Adrenal gland (tissue), 5 donors: ENCODE results near the gene FSIP1.

Experiments used
- CTCF ChIP-seq, 6 experiments: fragments of 450-650 bp in 4 of 6; fragments of 200-600 bp in 2 of 6; sonication (generic) in 1 of 6; IDR thresholded peaks; 1 replicate in 5 of 6; 2 replicates in 1 of 6; pipeline versions ENCODE4 v1.5.1 to v1.8.0; 2016 to 2021; ENCODE audit warnings: antibody characterized with exemption in 6 of 6, mild to moderate bottlenecking in 2 of 6, moderate library complexity in 1 of 6
- POLR2A ChIP-seq, 2 donors: fragments of 450-650 bp; IDR thresholded peaks; one replicate each; pipeline ENCODE4 v1.6.1; 2017; ENCODE audit warnings: antibody characterized with exemption in 2 of 2, mild to moderate bottlenecking in 2 of 2, moderate library complexity in 1 of 2
- donor health status: DM: no; HTN: no; CAD: no.

GRCh38 chr15:39670687-39671086, 112.0 kb downstream of the FSIP1 start:
- TF ChIP-seq CTCF (IDR thresholded peaks at IDR 0.05) = no peak
- TF ChIP-seq POLR2A (IDR thresholded peaks at IDR 0.05) = no peak
